ENCODE data around the gene FOXRED2. TPM values are rescaled to one million over a fixed set of nuclear protein-coding genes. Genes with fewer than 3 reads are reported as not detected.

FOXRED2 gene
- total RNA-seq, 3 donors from 2014 or later (not counting 1 experiment from before 2014, with no cell fraction given) = 1.7 to 2.0 (median 1.9) TPM

DNA sequence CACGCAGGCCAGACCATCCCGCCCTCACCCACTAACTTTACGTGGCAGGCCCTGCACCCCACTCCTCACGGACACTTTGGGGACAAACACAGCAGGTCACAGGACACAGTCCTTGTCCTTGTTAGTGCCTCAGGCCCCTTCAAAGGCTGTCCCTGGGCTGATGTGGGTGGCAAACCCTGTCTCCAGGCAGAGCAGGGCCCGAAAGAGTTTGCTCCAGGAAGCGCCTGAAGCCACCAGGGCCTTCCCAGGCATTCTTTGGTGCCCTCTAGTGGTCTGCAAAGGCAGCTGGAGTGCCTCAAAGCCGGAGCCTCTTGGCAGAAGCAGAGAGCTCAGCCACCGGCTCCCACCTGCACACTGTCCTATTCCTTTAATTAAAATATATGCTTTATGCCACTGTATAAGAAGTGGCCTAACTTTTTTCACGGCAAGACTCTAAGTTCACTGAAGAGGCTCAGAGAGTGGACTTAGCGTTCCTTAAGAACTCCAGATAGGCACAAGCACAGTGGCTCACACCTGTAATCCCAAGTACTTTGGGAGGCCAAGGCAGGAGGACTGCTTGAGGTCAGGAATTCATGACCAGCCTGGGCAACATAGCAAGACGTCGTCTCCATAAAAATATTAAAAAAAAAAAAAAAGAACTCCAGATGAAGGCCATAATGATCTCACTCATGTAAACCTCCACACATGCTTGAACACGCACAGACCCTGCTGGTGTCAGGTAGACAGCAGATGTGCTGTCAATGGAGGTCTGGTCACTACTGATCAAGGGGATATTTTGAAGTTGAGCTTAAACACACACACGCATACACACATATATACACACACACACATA lies 36.5 kb downstream of the FOXRED2 start:
- H3K4me3 Mint-ChIP-seq = no peak overlapping the region
- WGBS (ENCODE audit: insufficient coverage) = 52% methylated on average over 13 of the region's 14 CpGs
- intact Hi-C loops (cut with micrococcal nuclease) = loop anchor here (1.0 to 5.0 kb wide), 5 partner anchors 70 to 169 kb away; partner anchors contain the start of gene MYH9
- no peaks in the 10 kb centered on the region for H3K27me3 Mint-ChIP-seq (ENCODE audit: low read depth in 2 of 2)
- DNase-seq (peak; percentile 69 to 94), ATAC-seq (peak; percentile 95 to 99 (median 97))
- no peaks in the 10 kb centered on the region for H3K9me3 Mint-ChIP-seq
- H3K4me1 Mint-ChIP-seq = peaks cover 17 to 20% of the 10 kb centered on the region in 2 donors
- Histone ChIP-seq H3K27ac (ENCODE audit: low read length) (no peak overlapping the region), H3K9me3 (ENCODE audit: control insufficient read depth, insufficient read depth, low read length) (no peaks in the 10 kb centered on the region), H3K36me3 (ENCODE audit: control insufficient read depth, insufficient read depth, low read length) (peaks cover 41% of the 10 kb centered on the region), H3K4me3 (ENCODE audit: low read length) (no peak overlapping the region), H3K27me3 (ENCODE audit: control insufficient read depth, insufficient read depth, low read length) (no peaks in the 10 kb centered on the region), H3K4me1 (ENCODE audit: control insufficient read depth, insufficient read depth, low read length) (peaks cover 24% of the 10 kb centered on the region)
- H3K36me3 Mint-ChIP-seq = peaks cover 2% of the 10 kb centered on the region
- TF ChIP-seq CTCF (IDR thresholded peaks at IDR 0.05) = peak; percentile 93
- H3K27ac Mint-ChIP-seq = peak overlapping the region in 1 of 2 donors; percentile 33

DNA sequence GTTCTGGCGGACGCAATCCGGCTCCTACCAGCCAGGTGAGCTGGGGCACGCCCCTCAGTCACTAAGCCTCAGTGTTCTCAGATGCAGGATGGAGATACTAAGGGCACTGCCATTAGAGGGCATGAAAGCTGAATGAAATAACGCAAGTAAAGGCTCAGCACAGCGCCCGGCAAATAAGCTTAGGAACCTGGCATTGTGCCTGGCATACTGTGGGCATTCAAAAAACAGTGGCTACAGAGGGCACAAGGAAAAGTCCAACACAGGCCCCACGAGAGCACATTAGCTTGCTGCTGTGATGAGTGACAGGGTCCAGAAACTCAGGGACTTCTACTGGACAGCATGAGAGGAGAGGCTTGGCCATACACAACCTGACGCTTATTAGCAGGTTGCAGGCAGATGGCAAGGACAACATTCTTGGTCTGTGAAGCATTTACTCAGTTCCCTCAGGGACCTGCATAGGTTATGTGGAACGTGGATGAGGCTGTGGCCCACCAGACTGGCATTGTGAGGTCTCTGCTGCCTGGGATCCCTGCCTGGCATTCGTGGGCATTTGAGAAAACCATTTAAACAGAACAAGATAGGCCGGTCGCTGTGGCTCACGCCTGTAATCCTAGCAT lies 37.6 kb downstream of the FOXRED2 start:
- Histone ChIP-seq H3K9me3 (ENCODE audit: control insufficient read depth, insufficient read depth, low read length) (no peaks in the 10 kb centered on the region), H3K36me3 (ENCODE audit: control insufficient read depth, insufficient read depth, low read length) (peaks cover 31% of the 10 kb centered on the region), H3K4me3 (ENCODE audit: low read length) (no peak overlapping the region), H3K27me3 (ENCODE audit: control insufficient read depth, insufficient read depth, low read length) (no peaks in the 10 kb centered on the region), H3K4me1 (ENCODE audit: control insufficient read depth, insufficient read depth, low read length) (peaks cover 24% of the 10 kb centered on the region), H3K27ac (ENCODE audit: low read length) (no peak overlapping the region)
- DNase-seq (no peak), ATAC-seq (no peak)
- Mint-ChIP-seq H3K9me3 (no peaks in the 10 kb centered on the region), H3K4me1 (peaks cover 17 to 20% of the 10 kb centered on the region in 2 donors), H3K27ac (no peak overlapping the region), H3K4me3 (no peak overlapping the region), H3K27me3 (ENCODE audit: low read depth in 2 of 2) (no peaks in the 10 kb centered on the region), H3K36me3 (no peaks in the 10 kb centered on the region)
- intact Hi-C loops (cut with micrococcal nuclease) = no loop called here
- 90% methylated on average over 14 of the region's 14 CpGs for WGBS (ENCODE audit: insufficient coverage)
- no peak for TF ChIP-seq CTCF (IDR thresholded peaks at IDR 0.05)

DNA sequence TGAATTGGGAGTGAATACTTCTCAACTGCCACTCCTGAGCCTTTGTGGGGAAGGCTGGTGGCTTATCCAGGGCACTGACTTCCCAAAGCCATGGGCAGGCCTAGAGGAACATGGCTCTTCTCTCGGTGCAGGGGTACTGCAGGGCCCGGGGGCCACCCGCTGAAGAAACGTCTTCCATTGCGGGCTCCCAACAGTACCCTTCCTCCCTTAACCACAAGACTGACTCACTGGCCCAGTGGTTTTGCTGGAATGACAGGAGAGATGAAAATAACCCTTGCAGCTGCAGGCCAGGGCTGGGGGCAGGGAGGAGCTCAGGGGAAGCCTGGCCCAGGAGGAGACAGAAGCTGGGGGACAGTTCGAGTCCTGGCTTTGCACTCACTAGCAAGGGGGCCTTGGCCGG lies 38.9 kb downstream of the FOXRED2 start:
- no peak for TF ChIP-seq CTCF (IDR thresholded peaks at IDR 0.05)
- H3K9me3 ChIP-seq (ENCODE audit: control insufficient read depth, insufficient read depth, low read length) = no peaks in the 10 kb centered on the region
- no peak overlapping the region for H3K4me3 Mint-ChIP-seq
- WGBS (ENCODE audit: insufficient coverage) = 47% methylated on average over 7 of the region's 7 CpGs
- H3K4me1 ChIP-seq (ENCODE audit: control insufficient read depth, insufficient read depth, low read length) = peaks cover 24% of the 10 kb centered on the region
- no peaks in the 10 kb centered on the region for H3K9me3 Mint-ChIP-seq
- no peak overlapping the region for H3K27ac ChIP-seq (ENCODE audit: low read length)
- DNase-seq (no peak), ATAC-seq (no peak)
- no peaks in the 10 kb centered on the region for H3K27me3 ChIP-seq (ENCODE audit: control insufficient read depth, insufficient read depth, low read length)
- no peak overlapping the region for H3K27ac Mint-ChIP-seq
- intact Hi-C loops (cut with micrococcal nuclease) = no loop called here
- H3K4me3 ChIP-seq (ENCODE audit: low read length) = no peak overlapping the region
- no peaks in the 10 kb centered on the region for H3K36me3 Mint-ChIP-seq
- H3K36me3 ChIP-seq (ENCODE audit: control insufficient read depth, insufficient read depth, low read length) = peaks cover 22% of the 10 kb centered on the region
- peaks cover 17 to 20% of the 10 kb centered on the region in 2 donors for H3K4me1 Mint-ChIP-seq
- H3K27me3 Mint-ChIP-seq (ENCODE audit: low read depth in 2 of 2) = no peaks in the 10 kb centered on the region
